Purkinje cell (primary cell): ENCODE data around the gene SGTB. TPM values are rescaled to one million over a fixed set of nuclear protein-coding genes. Genes with fewer than 3 reads are reported as not detected.

Experiments
- polyA plus RNA-seq: library from polyadenylated mRNA; unstranded; fragments of >200 nt; fragmentation: Nextera tagmentation; gene quantifications from 2 replicates; pipeline ENCODE4 v1.2.1, GENCODE V29; 2014

Gene SGTB, protein sequence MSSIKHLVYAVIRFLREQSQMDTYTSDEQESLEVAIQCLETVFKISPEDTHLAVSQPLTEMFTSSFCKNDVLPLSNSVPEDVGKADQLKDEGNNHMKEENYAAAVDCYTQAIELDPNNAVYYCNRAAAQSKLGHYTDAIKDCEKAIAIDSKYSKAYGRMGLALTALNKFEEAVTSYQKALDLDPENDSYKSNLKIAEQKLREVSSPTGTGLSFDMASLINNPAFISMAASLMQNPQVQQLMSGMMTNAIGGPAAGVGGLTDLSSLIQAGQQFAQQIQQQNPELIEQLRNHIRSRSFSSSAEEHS
- 8.9 and 20.9 TPM in 2 replicates for polyA plus RNA-seq

DNA sequence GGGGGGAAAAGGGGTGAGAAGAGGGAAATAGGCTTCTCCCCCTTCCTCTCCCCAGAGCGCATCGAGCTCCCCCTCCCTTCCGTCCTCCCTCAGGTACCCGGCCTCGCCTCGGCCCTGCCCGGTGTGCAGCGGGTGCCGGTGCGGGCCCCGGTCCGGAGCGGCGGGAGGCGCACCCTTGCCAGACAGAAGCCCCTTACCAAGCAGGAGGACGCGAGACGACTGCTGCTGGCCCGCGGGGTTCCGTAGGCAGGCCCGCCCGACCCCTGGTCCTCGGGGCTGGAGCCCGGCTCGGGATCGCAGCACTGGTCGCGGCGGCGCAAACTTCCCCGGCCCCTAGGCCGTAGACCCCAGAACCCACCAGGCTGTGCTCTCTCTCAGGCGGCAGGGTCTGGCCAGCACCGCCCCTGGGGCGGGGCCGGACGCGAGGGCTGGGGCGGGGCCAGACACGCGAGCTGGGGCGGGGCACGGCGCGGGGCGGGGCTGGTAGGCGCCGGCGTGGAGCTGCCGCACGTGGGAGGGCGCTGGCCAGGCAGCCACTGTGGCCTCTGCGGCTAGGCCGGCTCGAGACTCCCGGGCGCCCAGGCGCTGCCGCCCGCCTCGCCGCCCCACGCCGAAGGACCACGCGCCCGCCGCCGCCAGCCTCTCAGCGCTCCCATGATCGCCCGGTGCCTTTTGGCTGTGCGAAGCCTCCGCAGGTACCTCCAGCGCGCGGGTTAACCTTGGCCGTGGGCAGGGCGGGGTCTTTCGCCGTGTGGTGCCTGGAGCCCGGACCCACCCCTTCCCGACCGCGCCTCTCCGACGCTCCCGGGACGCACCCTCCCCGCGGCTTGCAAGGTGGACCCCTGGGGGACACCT is at the start of gene SGTB, which contains the start of gene NLN:
Gene SGTB (minus strand): TSS at position 390 of the 855 bp plus-strand sequence. CDS start 1,302 bp downstream, outside the sequence.
Gene NLN (plus strand): TSS at position 486 of the 855 bp plus-strand sequence. CDS start 169 bp downstream, at position 655.

DNA sequence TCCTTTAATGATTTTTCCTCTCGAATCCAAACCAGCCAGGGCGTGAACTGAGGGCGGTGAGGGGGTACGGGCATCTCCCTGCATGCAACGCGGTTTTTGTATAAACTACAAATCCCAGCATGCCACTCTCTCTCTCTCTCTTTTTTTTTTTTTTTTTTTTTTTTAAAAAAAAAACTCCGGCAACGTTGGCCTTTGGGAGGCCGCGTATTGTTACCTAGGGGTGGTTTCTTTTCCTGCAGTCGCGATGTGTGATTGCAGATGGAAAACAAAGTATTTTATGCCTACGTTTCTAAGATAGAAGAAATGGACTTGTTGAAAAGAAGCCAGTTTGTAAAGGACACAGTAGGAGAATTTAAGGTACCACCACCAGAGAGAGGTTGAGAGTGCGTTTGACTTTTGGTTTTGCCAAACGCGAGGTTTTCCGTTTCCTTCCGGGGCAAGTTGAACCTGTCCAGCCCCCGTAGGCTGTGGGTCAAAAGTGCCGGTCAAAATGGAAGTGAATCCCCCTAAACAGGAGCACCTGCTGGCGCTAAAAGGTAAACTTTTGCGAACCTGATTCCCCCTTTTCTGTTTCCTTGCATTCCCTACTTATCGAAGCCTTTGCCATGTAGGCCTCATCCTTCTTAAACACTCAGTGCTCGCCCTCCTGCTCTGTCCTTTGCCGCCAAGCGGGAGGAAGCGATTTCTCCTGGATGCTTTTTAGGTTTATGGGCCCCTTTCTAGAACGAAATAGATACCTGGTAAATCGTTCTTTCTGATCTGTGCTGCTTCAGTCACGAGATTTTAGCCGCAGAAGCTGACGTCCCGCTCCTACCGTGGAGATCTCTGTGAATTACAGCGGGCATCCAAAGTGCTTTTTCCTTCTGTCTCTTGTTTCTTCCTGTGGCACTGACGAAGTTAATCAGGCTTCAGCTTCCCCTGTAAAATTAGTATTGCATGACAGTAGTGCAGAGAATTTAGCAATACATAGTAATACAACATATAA is 97.0 kb downstream of the SGTB start, which contains the start of the genes SHLD3 and TRAPPC13:
Gene SHLD3 (plus strand): TSS at position 457 of the 985 bp plus-strand sequence. CDS start 4,561 bp downstream, outside the sequence.
Gene TRAPPC13 (plus strand): TSS at position 457 of the 985 bp plus-strand sequence. CDS start 34 bp downstream, at position 491.

GRCh38 chr5:65624025-65624570 is 97.8 kb downstream of the SGTB start, which contains the start of gene TRIM23:
TSS of gene TRIM23 (minus strand) at chr5:65624333. CDS start at chr5:65624274, 59 bp downstream.

Other genes starting within 250 kb of the SGTB start
- gene ADAMTS6, start 240.2 kb downstream of the SGTB start, polyA plus RNA-seq: 0.08 and 2.7 TPM in 2 replicates
- gene CENPK, start 158.9 kb downstream of the SGTB start, polyA plus RNA-seq: 20.2 and 25.0 TPM in 2 replicates
- gene PPWD1, start 158.8 kb downstream of the SGTB start, polyA plus RNA-seq: 23.2 and 34.6 TPM in 2 replicates
- 56.4 and 63.1 TPM in 2 replicates for gene TRIM23, start 97.8 kb downstream of the SGTB start, polyA plus RNA-seq
- gene SHLD3, start 97.1 kb downstream of the SGTB start, polyA plus RNA-seq: 0.13 and 3.7 TPM in 2 replicates
- gene TRAPPC13, start 97.1 kb downstream of the SGTB start, polyA plus RNA-seq: 52.0 and 52.5 TPM in 2 replicates
- gene NLN, start 96 bp upstream of the SGTB start, polyA plus RNA-seq: 2.1 and 3.0 TPM in 2 replicates
- 2.9 and 4.2 TPM in 2 replicates for gene ERBIN, start 204.5 kb upstream of the SGTB start, polyA plus RNA-seq